ENCODE data around the gene RPL37A.

RPL37A gene

DNA sequence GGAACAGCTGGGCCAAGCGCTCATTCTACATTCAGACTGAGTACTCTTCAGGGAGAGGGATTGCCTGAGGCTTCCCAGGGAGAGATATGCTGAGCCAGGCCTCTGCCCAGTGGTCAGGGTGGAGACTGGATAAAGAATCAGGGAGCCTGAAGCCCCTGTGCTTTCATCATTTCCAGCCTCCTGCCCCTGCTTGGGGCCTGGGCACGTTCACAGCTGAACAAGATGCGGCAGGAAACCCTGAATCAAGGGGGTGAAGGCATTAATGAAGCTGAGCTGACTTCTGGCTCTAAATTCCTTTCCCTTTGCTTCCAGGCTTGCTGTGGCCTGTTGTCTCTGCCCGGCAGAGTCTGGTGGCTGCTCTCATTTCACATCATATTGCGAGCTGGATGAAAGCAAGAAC is 35.0 kb downstream of the RPL37A start:
- in situ Hi-C loops (cut with HindIII; ENCODE audit: low pct_unique_long_range_greater_than_20kb, low sequenced_read_pairs), result no loop called here
- DNase-seq (ENCODE audit: low read depth in 1 of 2, low spot score in 1 of 2), result no peak
- no peak for TF ChIP-seq JUND (IDR thresholded peaks at IDR 0.05; ENCODE audit: low read depth)

DNA sequence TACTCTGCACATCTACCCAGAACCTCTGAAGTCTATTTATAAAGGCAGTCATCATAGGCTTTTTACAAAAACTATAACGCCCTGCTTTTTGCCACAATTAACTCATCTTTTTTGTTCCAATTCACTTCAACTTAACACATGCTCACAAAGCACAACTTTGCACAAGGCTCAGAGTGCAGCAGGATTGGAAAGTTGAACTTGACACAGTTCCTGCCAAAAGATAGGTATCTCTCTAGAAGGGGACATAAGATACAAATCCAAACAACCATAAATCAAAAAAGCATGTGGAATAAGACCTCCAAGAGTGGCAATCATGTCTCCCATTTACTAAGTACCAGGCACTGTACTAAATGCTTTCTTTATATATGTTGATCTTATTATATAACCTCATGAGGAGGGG is 36.2 kb downstream of the RPL37A start:
- no peak for TF ChIP-seq JUND (IDR thresholded peaks at IDR 0.05; ENCODE audit: low read depth)
- in situ Hi-C loops (cut with HindIII; ENCODE audit: low pct_unique_long_range_greater_than_20kb, low sequenced_read_pairs), result no loop called here
- no peak for DNase-seq (ENCODE audit: low read depth in 1 of 2, low spot score in 1 of 2)

GRCh38 chr2:216535454-216535995 is 36.9 kb downstream of the RPL37A start:
- DNase-seq (ENCODE audit: low read depth in 1 of 2, low spot score in 1 of 2), result peak in 1 of 2 experiments; percentile 38
- TF ChIP-seq JUND (IDR thresholded peaks at IDR 0.05; ENCODE audit: low read depth), result no peak
- in situ Hi-C loops (cut with HindIII; ENCODE audit: low pct_unique_long_range_greater_than_20kb, low sequenced_read_pairs), result no loop called here

DNA sequence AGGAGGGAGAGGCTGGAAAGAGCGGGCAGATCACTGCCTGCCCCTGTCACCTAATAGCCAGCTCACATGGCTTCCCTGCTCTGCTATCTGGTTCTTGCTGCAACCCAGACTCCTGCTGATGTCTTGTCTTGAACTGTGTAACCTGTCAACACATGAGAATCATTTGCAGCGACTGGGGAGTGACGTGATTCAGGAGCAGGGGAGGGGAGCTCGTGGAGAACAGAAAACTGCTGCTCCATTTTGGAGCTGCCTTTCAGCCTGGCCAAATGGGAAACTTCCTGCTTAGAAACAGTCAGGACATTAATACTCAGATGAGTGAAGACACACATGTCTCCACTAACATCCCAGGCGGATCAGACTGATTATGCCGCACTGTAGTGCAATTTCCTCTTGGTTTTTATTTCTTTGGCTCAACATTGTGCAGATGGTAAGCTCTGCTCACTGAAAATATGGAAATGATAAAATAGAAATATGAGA is 38.1 kb downstream of the RPL37A start:
- no peak for DNase-seq (ENCODE audit: low read depth in 1 of 2, low spot score in 1 of 2)
- no peak for TF ChIP-seq JUND (IDR thresholded peaks at IDR 0.05; ENCODE audit: low read depth)
- in situ Hi-C loops (cut with HindIII; ENCODE audit: low pct_unique_long_range_greater_than_20kb, low sequenced_read_pairs), result no loop called here

DNA sequence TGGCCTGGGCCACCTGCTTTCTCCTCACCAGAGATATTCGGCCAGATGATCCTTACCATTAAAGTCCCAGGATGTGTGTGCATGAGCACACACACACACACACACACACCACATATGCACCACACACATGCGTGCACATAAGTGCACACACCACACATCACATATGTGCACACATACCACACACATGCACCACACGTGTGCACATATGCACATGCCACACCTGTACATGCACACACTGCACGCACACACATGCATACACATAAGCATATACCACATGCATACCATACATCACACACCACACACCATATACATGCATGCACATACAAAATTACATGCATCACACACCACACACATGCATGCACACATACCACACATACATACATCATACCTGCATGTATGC is 38.7 kb downstream of the RPL37A start:
- no peak for TF ChIP-seq JUND (IDR thresholded peaks at IDR 0.05; ENCODE audit: low read depth)
- in situ Hi-C loops (cut with HindIII; ENCODE audit: low pct_unique_long_range_greater_than_20kb, low sequenced_read_pairs), result no loop called here

DNA sequence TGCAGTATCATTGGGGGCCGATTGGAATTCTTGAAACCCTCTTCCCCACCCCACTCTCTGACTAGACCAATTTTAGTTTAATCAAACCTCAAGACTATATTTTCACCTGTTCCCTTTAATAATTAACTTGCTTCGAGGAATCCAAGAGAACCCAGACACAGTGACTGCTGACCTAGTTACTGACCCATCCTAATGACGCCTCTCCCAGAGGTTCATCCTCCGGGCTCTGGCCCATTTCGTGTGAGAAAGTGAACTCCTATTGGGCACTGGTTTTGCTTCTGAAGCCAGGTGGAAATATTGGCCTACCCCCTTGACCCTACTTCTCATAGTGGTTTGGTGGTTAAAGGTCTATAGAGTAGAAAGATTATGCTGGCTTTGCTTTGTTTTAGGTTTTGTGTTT is 39.9 kb downstream of the RPL37A start:
- TF ChIP-seq JUND (IDR thresholded peaks at IDR 0.05; ENCODE audit: low read depth), result no peak
- in situ Hi-C loops (cut with HindIII; ENCODE audit: low pct_unique_long_range_greater_than_20kb, low sequenced_read_pairs), result no loop called here
- DNase-seq (ENCODE audit: low read depth in 1 of 2, low spot score in 1 of 2), result no peak

More for the DNA sequence above, 38.7 kb downstream of the RPL37A start:
- DNase-seq (ENCODE audit: low read depth in 1 of 2, low spot score in 1 of 2), result no peak

GRCh38 chr2:216539120-216539519 is 40.5 kb downstream of the RPL37A start:
- no peak for DNase-seq (ENCODE audit: low read depth in 1 of 2, low spot score in 1 of 2)
- TF ChIP-seq JUND (IDR thresholded peaks at IDR 0.05; ENCODE audit: low read depth), result no peak
- in situ Hi-C loops (cut with HindIII; ENCODE audit: low pct_unique_long_range_greater_than_20kb, low sequenced_read_pairs), result no loop called here

DNA sequence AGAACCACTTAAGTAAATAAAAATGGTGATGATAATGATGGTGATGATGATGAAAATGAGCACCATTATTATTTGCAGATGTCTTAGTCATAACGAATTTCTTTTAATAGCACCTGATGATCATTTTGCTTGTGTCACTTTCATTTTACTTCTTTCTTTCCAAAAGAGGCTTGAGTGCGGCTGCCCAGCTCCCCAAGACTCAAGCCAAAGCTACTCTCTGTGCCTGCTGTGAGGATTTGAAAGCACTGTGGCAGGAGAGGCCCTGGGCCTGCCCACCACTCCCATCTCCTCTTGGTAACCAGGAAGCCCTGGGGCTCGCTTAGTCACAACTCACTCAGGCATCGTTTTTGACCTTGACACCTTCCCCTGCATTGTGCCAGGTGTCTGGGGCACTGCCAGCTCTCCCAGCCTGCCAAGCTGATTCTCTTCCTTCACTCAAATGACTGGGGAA is 41.2 kb downstream of the RPL37A start:
- DNase-seq (ENCODE audit: low read depth in 1 of 2, low spot score in 1 of 2), result peak in 1 of 2 experiments; percentile 26
- in situ Hi-C loops (cut with HindIII; ENCODE audit: low pct_unique_long_range_greater_than_20kb, low sequenced_read_pairs), result no loop called here
- TF ChIP-seq JUND (IDR thresholded peaks at IDR 0.05; ENCODE audit: low read depth), result no peak

DNA sequence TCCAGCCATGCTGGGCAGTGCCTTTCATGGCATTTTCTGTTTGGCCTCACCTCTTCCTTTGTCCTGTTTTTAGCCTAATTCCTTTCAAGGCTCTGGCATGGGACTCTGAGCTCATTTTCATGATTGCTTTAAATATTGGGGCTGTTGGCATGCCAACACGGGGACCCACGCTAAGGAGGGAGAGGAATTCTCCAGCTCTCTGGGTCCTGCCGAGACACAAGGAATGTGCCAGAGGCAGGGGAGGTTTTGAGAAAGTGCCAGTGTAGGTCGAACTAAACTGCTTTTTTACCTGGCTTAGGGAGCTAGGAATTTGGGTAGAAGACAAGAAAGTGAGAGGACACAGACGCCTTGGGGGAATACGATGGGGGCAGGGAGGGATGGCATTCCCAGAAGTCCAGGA is 42.3 kb downstream of the RPL37A start:
- TF ChIP-seq JUND (IDR thresholded peaks at IDR 0.05; ENCODE audit: low read depth), result no peak
- DNase-seq (ENCODE audit: low read depth in 1 of 2, low spot score in 1 of 2), result no peak
- in situ Hi-C loops (cut with HindIII; ENCODE audit: low pct_unique_long_range_greater_than_20kb, low sequenced_read_pairs), result no loop called here

DNA sequence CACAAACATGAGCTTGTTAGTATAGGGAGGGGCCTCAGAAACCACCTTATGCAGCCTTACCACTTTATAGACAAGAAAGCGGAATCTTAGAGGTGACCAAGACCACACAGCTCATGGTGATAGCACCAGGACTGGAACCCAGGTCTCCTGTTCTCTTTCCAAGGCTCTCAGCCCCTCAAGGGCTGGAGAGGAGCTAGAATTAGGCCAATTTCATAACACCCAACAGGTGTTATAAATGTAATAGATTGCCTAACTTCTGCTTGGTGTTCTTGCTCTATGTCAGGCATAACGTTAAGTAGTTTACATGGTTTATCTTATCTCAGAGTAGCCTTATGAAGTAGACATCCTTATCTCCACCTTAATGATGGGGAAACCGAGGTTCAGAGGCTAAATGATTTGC is 42.9 kb downstream of the RPL37A start:
- no peak for TF ChIP-seq JUND (IDR thresholded peaks at IDR 0.05; ENCODE audit: low read depth)
- no peak for DNase-seq (ENCODE audit: low read depth in 1 of 2, low spot score in 1 of 2)
- in situ Hi-C loops (cut with HindIII; ENCODE audit: low pct_unique_long_range_greater_than_20kb, low sequenced_read_pairs), result no loop called here

DNA sequence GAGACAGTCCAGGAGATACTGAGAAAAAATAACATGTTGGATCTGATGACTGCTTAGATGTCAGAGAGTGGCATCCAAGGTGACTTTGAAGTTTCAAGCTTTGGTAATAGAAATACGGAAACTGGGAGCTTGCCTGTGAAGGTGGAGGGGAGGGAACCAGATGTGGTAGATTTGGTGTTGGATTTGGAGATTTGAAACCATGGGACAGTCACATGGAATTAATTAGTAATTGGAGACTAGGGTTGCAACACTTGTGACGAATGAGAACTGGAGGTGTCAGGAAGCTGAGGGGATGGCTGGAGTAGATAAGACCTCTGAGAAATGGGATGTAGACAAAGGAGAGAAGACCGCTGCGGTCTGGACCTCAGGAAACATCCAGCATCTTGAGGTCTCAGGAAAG is 46.7 kb downstream of the RPL37A start:
- no peak for DNase-seq (ENCODE audit: low read depth in 1 of 2, low spot score in 1 of 2)
- TF ChIP-seq JUND (IDR thresholded peaks at IDR 0.05; ENCODE audit: low read depth), result no peak
- in situ Hi-C loops (cut with HindIII; ENCODE audit: low pct_unique_long_range_greater_than_20kb, low sequenced_read_pairs), result no loop called here

- no peak for DNase-seq (ENCODE audit: low read depth in 1 of 2, low spot score in 1 of 2)
- in situ Hi-C loops (cut with HindIII; ENCODE audit: low pct_unique_long_range_greater_than_20kb, low sequenced_read_pairs), result no loop called here
- TF ChIP-seq JUND (IDR thresholded peaks at IDR 0.05; ENCODE audit: low read depth), result no peak
Measured at GRCh38 chr2:216546241-216546640, 47.6 kb downstream of the RPL37A start.

DNA sequence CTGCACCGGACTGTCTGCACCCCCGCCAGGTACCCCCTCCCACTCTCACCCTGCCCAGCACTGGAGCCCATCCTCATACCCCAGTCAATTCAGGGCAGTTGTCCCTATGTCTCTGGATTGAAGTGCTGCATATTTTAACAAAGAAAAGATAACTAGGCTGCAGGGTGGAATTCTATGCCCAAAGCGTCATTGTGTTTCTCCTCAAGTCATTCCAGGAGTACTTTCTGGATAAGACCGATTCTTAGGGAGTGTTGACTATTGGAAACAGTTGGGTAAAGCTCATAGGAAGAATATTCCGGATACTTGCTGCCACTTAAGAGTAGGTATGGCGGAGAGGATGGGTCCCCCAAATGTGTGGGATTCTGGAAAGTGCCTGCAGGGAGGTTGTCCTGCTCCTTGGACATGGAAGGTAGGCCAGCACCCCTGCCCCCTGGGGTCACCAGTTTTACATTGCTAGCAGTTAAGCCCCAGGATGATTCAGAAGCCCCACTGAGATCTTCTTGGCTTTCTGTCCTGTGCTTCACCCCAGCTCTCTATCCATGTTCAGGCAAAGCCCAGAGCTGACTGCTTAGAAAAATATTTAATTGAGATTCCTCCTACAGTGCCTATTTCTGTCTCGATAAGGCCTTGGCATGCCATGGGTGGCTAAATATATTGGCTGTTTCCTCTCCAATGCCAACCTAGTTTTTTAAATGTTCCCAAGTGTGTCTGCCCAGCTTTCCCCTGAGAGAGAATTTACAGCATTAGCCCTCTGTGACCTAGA is 48.2 kb downstream of the RPL37A start:
- in situ Hi-C loops (cut with HindIII; ENCODE audit: low pct_unique_long_range_greater_than_20kb, low sequenced_read_pairs), result no loop called here
- TF ChIP-seq JUND (IDR thresholded peaks at IDR 0.05; ENCODE audit: low read depth), result no peak
- DNase-seq (ENCODE audit: low read depth in 1 of 2, low spot score in 1 of 2), result no peak

Measured in T47D (cell line).